K562 (cell line): ENCODE measurements around the gene GPR108. TPM values are rescaled to one million over a fixed set of nuclear protein-coding genes. Genes with fewer than 3 reads are reported as not detected.

Source experiments
- ATF1 ChIP-seq, 2 experiments: fragments of 450-650 bp in 1 of 2; IDR thresholded peaks; 2 replicates each; pipeline ENCODE4 v1.6.1; 2016; ENCODE audit warnings: missing compliant biosample characterization in 1 of 2, missing genetic modification characterization in 1 of 2
- CREB1 ChIP-seq, 2 experiments: sonication (generic) in 1 of 2; formaldehyde crosslinking in 1 of 2; IDR thresholded peaks; 2 replicates each; pipeline versions ENCODE4 v1.6.1 to v1.8.0; 2012 to 2022; ENCODE audit warnings: inconsistent platforms in 1 of 2, mild to moderate bottlenecking in 1 of 2, missing genetic modification reagents in 1 of 2, moderate library complexity in 1 of 2
- CXXC5 ChIP-seq: fragments of 250-450 bp; sonication (Bioruptor Pico); IDR thresholded peaks from 2 replicates; pipeline ENCODE4 v1.8.0; 2022; ENCODE audit warnings: inconsistent platforms, mild to moderate bottlenecking, moderate library complexity
- DLX4 ChIP-seq: fragments of 250-450 bp; sonication (Bioruptor Pico); IDR thresholded peaks from 2 replicates; pipeline ENCODE4 v1.6.1; 2021; ENCODE audit warnings: mild to moderate bottlenecking
- GATAD2A ChIP-seq: fragments of 450-650 bp; IDR thresholded peaks from 2 replicates; pipeline ENCODE4 v1.6.1; 2017
- HDGF ChIP-seq: fragments of 450-650 bp; IDR thresholded peaks from 2 replicates; pipeline ENCODE4 v1.6.1; 2016
- HNRNPLL ChIP-seq: fragments of 200-400 bp; formaldehyde crosslinking; IDR thresholded peaks from 2 replicates; pipeline ENCODE4 v1.6.1; 2017; ENCODE audit warnings: low read length, low read depth, mild to moderate bottlenecking; ENCODE audit not compliant: poor library complexity, severe bottlenecking
- MAZ ChIP-seq, 2 experiments: fragments of 450-650 bp in 1 of 2; sonication (generic) in 1 of 2; formaldehyde crosslinking; IDR thresholded peaks in 1 of 2; conservative IDR thresholded peaks in 1 of 2; 2 replicates each; pipeline versions ENCODE4 v1.4.0 to v1.5.0; 2020; ENCODE audit warnings: mild to moderate bottlenecking in 1 of 2, missing genetic modification reagents in 1 of 2
- OTX1 ChIP-seq: fragments of 450-650 bp; formaldehyde crosslinking; IDR thresholded peaks from 2 replicates; pipeline ENCODE4 v1.4.0; 2022; ENCODE audit warnings: mild to moderate bottlenecking
- PCBP1 ChIP-seq: fragments of 200-400 bp; formaldehyde crosslinking; IDR thresholded peaks from 2 replicates; pipeline ENCODE4 v1.6.1; 2018; ENCODE audit warnings: mild to moderate bottlenecking, low read depth, low read length; ENCODE audit not compliant: poor library complexity, severe bottlenecking
- PHB ChIP-seq: fragments of 250-450 bp; sonication (Bioruptor Pico); IDR thresholded peaks from 2 replicates; pipeline ENCODE4 v1.5.0; 2021
- PML ChIP-seq: IDR thresholded peaks from 2 replicates; pipeline ENCODE4 v1.6.1; 2012; ENCODE audit warnings: low read length, inconsistent platforms
- POLR2G ChIP-seq: fragments of 200-400 bp; formaldehyde crosslinking; IDR thresholded peaks from 2 replicates; pipeline ENCODE4 v1.6.1; 2017; ENCODE audit warnings: low read depth, mild to moderate bottlenecking, antibody characterized with exemption, low read length, moderate library complexity
- RBM17 ChIP-seq: fragments of 200-400 bp; formaldehyde crosslinking; IDR thresholded peaks from 2 replicates; pipeline ENCODE4 v1.6.1; 2017; ENCODE audit warnings: low read depth, mild to moderate bottlenecking, low read length, borderline replicate concordance
- VEZF1 ChIP-seq: fragments of 200-800 bp; sonication (Bioruptor generic); IDR thresholded peaks from 2 replicates; pipeline ENCODE4 v1.6.1; 2017; ENCODE audit warnings: missing genetic modification characterization, missing compliant biosample characterization
- ZNF140 ChIP-seq: fragments of 250-450 bp; sonication (Bioruptor Pico); IDR thresholded peaks from 2 replicates; pipeline ENCODE4 v1.8.0; 2021; ENCODE audit warnings: moderate library complexity, mild to moderate bottlenecking, inconsistent platforms
- ZNF589 ChIP-seq: fragments of 200-800 bp; sonication (Bioruptor generic); IDR thresholded peaks from 2 replicates; pipeline ENCODE4 v1.6.1; 2016; ENCODE audit warnings: low read depth, missing genetic modification characterization, missing compliant biosample characterization
- polyA plus RNA-seq, 8 experiments: library from polyadenylated mRNA; depleted of rRNA in 4 of 8; stranded (reverse) in 5 of 8; unstranded in 3 of 8; fragments of >200 nt; fragmentation: Nextera tagmentation in 2 of 8; fragmentation: Illumina TruSeq in 1 of 8; extraction: Ambion mirVana in 2 of 8; extraction: Trizol in 1 of 8; gene quantifications; 2 replicates each; pipeline versions ENCODE4 v1.2.1 to v1.2.3, GENCODE V29; 2011 to 2014; ENCODE audit warnings: inconsistent platforms in 1 of 8, missing spikeins in 1 of 8
- total RNA-seq, 7 experiments: library from RNA; depleted of rRNA in 6 of 7; stranded (reverse); fragments of >200 nt in 6 of 7; fragmentation: Illumina TruSeq in 2 of 7; extraction: Trizol in 2 of 7; gene quantifications; 2 replicates each; pipeline versions ENCODE4 v1.2.1 to v1.2.3, GENCODE V29; 2011 to 2021; ENCODE audit warnings: low replicate concordance in 1 of 7
- TF ChIP-seq, protein P1 (sequence below): fragments of 450-650 bp; IDR thresholded peaks from 2 replicates; pipeline ENCODE4 v1.7.1; 2018; ENCODE audit warnings: mild to moderate bottlenecking, low read depth; ENCODE audit not compliant: partially characterized antibody
- TF ChIP-seq, protein P2 (sequence below): fragments of 150-350 bp; conservative IDR thresholded peaks from 2 replicates; pipeline ENCODE4 v1.6.1; 2014; ENCODE audit warnings: low read length
- TF ChIP-seq, protein P3 (sequence below): fragments of 450-650 bp; IDR thresholded peaks from 2 replicates; pipeline ENCODE4 v1.6.1; 2016; ENCODE audit warnings: low read depth, mild to moderate bottlenecking, moderate library complexity

Gene GPR108
- total and polyA plus RNA-seq, 9 of the 15 experiments (the other 6 are each of a cell fraction or from before 2014, with no cell fraction given) = 2.4 to 33.2 (median 24.4) TPM

DNA sequence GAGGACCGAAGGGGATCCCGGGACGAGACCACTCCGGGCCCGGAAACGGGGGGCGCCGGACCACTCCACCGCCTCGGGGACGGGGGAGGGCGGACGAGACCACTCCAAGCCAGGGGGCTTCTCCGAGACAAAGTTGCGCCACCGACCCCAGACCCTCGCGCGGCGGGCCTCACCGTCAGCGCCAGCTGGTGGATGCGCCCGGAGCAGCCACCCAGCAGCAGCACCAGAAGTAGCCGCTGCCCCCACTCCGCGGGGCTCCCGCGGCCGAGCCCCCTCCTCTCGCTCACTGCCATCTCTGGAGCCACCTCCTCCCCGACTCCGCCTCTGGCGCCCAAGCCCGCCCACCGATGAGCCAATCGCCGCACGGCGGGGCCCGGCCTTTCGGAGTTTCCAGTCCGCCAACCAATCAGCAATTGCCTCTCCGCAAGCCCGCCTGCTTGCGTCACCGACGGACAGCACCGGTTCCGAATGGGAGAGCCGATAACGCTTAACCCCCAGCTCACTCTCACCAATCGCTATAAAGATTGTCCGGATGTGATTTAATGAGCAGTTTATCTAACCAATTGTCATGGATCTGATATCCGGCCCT lies at the start of gene GPR108 (continued):
- TF ChIP-seq, protein P1, sequence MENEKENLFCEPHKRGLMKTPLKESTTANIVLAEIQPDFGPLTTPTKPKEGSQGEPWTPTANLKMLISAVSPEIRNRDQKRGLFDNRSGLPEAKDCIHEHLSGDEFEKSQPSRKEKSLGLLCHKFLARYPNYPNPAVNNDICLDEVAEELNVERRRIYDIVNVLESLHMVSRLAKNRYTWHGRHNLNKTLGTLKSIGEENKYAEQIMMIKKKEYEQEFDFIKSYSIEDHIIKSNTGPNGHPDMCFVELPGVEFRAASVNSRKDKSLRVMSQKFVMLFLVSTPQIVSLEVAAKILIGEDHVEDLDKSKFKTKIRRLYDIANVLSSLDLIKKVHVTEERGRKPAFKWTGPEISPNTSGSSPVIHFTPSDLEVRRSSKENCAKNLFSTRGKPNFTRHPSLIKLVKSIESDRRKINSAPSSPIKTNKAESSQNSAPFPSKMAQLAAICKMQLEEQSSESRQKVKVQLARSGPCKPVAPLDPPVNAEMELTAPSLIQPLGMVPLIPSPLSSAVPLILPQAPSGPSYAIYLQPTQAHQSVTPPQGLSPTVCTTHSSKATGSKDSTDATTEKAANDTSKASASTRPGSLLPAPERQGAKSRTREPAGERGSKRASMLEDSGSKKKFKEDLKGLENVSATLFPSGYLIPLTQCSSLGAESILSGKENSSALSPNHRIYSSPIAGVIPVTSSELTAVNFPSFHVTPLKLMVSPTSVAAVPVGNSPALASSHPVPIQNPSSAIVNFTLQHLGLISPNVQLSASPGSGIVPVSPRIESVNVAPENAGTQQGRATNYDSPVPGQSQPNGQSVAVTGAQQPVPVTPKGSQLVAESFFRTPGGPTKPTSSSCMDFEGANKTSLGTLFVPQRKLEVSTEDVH = peak; percentile 68
- TF ChIP-seq PML = no peak
- 0 out of 2 replicates have a peak, but pooled peaks have one; percentile 26 for TF ChIP-seq ZNF589 (CRISPR knock-in tag)
- no peak for TF ChIP-seq RBM17
- TF ChIP-seq ZNF140 (CRISPR knock-in tag) = no peak
- no peak for TF ChIP-seq HDGF
- TF ChIP-seq PCBP1 = peak; percentile 99
- TF ChIP-seq GATAD2A = no peak
- TF ChIP-seq VEZF1 (CRISPR knock-in tag) = peak; percentile 82
- TF ChIP-seq MAZ (CRISPR knock-in tag; conservative IDR thresholded peaks at IDR 0.05 in 1 of 2, IDR thresholded peaks at IDR 0.05 in 1 of 2) = peak; percentile 99 to 100
- TF ChIP-seq ATF1 (CRISPR knock-in tag; IDR thresholded peaks at IDR 0.05) = peak; percentile 74
- peak; percentile 100 for TF ChIP-seq ATF1 (tag; IDR thresholded peaks at IDR 0.05)
- peak; percentile 73; the same call in 1 of the 2 replicates for TF ChIP-seq PHB (CRISPR knock-in tag)
- TF ChIP-seq HNRNPLL = peak; percentile 67
- TF ChIP-seq POLR2G = peak; percentile 87
- TF ChIP-seq, protein P2, sequence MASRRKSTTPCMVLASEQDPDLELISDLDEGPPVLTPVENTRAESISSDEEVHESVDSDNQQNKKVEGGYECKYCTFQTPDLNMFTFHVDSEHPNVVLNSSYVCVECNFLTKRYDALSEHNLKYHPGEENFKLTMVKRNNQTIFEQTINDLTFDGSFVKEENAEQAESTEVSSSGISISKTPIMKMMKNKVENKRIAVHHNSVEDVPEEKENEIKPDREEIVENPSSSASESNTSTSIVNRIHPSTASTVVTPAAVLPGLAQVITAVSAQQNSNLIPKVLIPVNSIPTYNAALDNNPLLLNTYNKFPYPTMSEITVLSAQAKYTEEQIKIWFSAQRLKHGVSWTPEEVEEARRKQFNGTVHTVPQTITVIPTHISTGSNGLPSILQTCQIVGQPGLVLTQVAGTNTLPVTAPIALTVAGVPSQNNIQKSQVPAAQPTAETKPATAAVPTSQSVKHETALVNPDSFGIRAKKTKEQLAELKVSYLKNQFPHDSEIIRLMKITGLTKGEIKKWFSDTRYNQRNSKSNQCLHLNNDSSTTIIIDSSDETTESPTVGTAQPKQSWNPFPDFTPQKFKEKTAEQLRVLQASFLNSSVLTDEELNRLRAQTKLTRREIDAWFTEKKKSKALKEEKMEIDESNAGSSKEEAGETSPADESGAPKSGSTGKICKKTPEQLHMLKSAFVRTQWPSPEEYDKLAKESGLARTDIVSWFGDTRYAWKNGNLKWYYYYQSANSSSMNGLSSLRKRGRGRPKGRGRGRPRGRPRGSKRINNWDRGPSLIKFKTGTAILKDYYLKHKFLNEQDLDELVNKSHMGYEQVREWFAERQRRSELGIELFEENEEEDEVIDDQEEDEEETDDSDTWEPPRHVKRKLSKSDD = no peak
- peak; percentile 62; the same call in 1 of the 2 replicates for TF ChIP-seq CXXC5 (CRISPR knock-in tag)
- TF ChIP-seq, protein P3, sequence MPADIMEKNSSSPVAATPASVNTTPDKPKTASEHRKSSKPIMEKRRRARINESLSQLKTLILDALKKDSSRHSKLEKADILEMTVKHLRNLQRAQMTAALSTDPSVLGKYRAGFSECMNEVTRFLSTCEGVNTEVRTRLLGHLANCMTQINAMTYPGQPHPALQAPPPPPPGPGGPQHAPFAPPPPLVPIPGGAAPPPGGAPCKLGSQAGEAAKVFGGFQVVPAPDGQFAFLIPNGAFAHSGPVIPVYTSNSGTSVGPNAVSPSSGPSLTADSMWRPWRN = no peak
- 0 out of 2 replicates have a peak, but pooled peaks have one; percentile 32 for TF ChIP-seq OTX1 (CRISPR knock-in tag)
- TF ChIP-seq CREB1 (IDR thresholded peaks at IDR 0.05) = peak; percentile 92
- TF ChIP-seq CREB1 (CRISPR knock-in tag; IDR thresholded peaks at IDR 0.05) = peak; percentile 93
- no peak for TF ChIP-seq DLX4 (CRISPR knock-in tag)
